Measurements from ENCODE around the gene FOLR2.

GRCh38 chr11:72221386-72222075, 4.9 kb downstream of the FOLR2 start:
- TF ChIP-seq CTCF (IDR thresholded peaks at IDR 0.05; ENCODE audit: low read depth, low read length) = no peak
- TF ChIP-seq EZH2phosphoT487 (IDR thresholded peaks at IDR 0.05; ENCODE audit: low read depth) = no peak
